SK-N-SH (cell line): ENCODE data around the gene ZC3H18. TPM values are rescaled to one million over a fixed set of nuclear protein-coding genes. Genes with fewer than 3 reads are reported as not detected.
A peak's percentile ranks its signal among the peaks of the same experiment; 100 is the strongest.

ENCODE experiments used
- CTCF ChIA-PET: fragments of 300-600, 350-600 bp; formaldehyde crosslinking; extraction: SDS; loops from one replicate; lab custom pipeline; 2021; lab: Yijun Ruan, JAX
- POLR2A ChIA-PET: fragments of 350-600 bp; sonication (Branson Sonifier 250); formaldehyde crosslinking; extraction: SDS; loops from one replicate; lab custom pipeline; 2020; ENCODE audit warnings: antibody characterized with exemption, inconsistent platforms; lab: Yijun Ruan, JAX
- DNase-seq: peaks from one replicate; pipeline ENCODE4 v3.0.0; 2012
- H2AFZ ChIP-seq: fragments of 200-600 bp; sonication (generic); 2 replicates; pipeline ENCODE4 v1.8.1; 2016; ENCODE audit warnings: antibody characterized with exemption, mild to moderate bottlenecking, low read depth
- H3F3A ChIP-seq: fragments of 200-600 bp; sonication (generic); replicated peaks from 2 replicates; pipeline ENCODE3; 2016; ENCODE audit warnings: antibody characterized with exemption, mild to moderate bottlenecking; ENCODE audit not compliant: insufficient read depth
- H3K27ac ChIP-seq, 2 experiments: fragments of 200-500 bp in 1 of 2; fragments of 200-600 bp in 1 of 2; sonication (Bioruptor generic) in 1 of 2; sonication (generic), shearing (Covaris generic) in 1 of 2; 2 replicates each; pipeline versions ENCODE4 v1.5.1 to v1.6.1; 2014 to 2016; ENCODE audit warnings: low read depth in 2 of 2, inconsistent platforms in 1 of 2, low read length in 1 of 2, mild to moderate bottlenecking in 1 of 2, mixed read lengths in 1 of 2
- H3K27me3 ChIP-seq: fragments of 200-600 bp; sonication (generic), shearing (Covaris generic); 2 replicates; pipeline ENCODE4 v1.6.1; 2016; ENCODE audit warnings: mixed run types; ENCODE audit not compliant: insufficient read depth
- H3K36me3 ChIP-seq, 2 experiments: fragments of 200-500 bp in 1 of 2; fragments of 200-600 bp in 1 of 2; sonication (Bioruptor generic) in 1 of 2; sonication (generic) in 1 of 2; replicated peaks in 1 of 2; 2 replicates each; pipeline versions ENCODE3 to v1.5.1; 2014 to 2016; ENCODE audit warnings: low read length in 1 of 2, mild to moderate bottlenecking in 1 of 2; ENCODE audit not compliant: insufficient read depth in 2 of 2, control insufficient read depth in 1 of 2
- H3K4me1 ChIP-seq, 2 experiments: fragments of 200-500 bp in 1 of 2; fragments of 200-600 bp in 1 of 2; sonication (Bioruptor generic) in 1 of 2; sonication (generic), shearing (Covaris generic) in 1 of 2; 2 replicates each; pipeline versions ENCODE4 v1.5.1 to v1.6.1; 2014 to 2016; ENCODE audit warnings: low read depth in 1 of 2, low read length in 1 of 2, mixed run types in 1 of 2; ENCODE audit not compliant: insufficient read depth in 2 of 2, control insufficient read depth in 1 of 2
- H3K4me2 ChIP-seq: fragments of 200-600 bp; sonication (generic), shearing (Covaris generic); 2 replicates; pipeline ENCODE4 v1.6.1; 2017; ENCODE audit warnings: mixed run types
- H3K4me3 ChIP-seq, 2 experiments: fragments of 200-500 bp in 1 of 2; fragments of 200-600 bp in 1 of 2; sonication (Bioruptor generic) in 1 of 2; sonication (generic), shearing (Covaris generic) in 1 of 2; 2 replicates each; pipeline versions ENCODE4 v1.5.1 to v1.8.1; 2014 to 2016; ENCODE audit warnings: low read depth in 2 of 2, inconsistent platforms in 1 of 2, low read length in 1 of 2, mild to moderate bottlenecking in 1 of 2, mixed read lengths in 1 of 2, moderate library complexity in 1 of 2
- H3K79me2 ChIP-seq: fragments of 200-600 bp; sonication (generic); 2 replicates; pipeline ENCODE4 v1.8.1; 2017; ENCODE audit warnings: mild to moderate bottlenecking; ENCODE audit not compliant: insufficient read depth
- H3K9ac ChIP-seq: fragments of 200-600 bp; sonication (generic); 2 replicates; pipeline ENCODE4 v1.6.1; 2017; ENCODE audit warnings: mixed run types
- H3K9me2 ChIP-seq: fragments of 200-600 bp; sonication (generic); 2 replicates; pipeline ENCODE4 v1.6.1; 2017; ENCODE audit warnings: mixed run types
- H3K9me3 ChIP-seq: fragments of 200-600 bp; sonication (generic); 2 replicates; pipeline ENCODE4 v1.6.1; 2017; ENCODE audit warnings: mixed run types, mild to moderate bottlenecking, moderate library complexity
- H4K20me1 ChIP-seq: fragments of 200-600 bp; sonication (generic); 2 replicates; pipeline ENCODE4 v1.6.1; 2017; ENCODE audit warnings: mild to moderate bottlenecking, mixed run types; ENCODE audit not compliant: insufficient read depth
- CHD2 ChIP-seq: fragments of 150-350 bp; IDR thresholded peaks from 2 replicates; pipeline ENCODE4 v1.6.1; 2018; ENCODE audit warnings: low read length; ENCODE audit not compliant: partially characterized antibody
- CTCF ChIP-seq: fragments of 200-600 bp; sonication (generic); IDR thresholded peaks from 2 replicates; pipeline ENCODE4 v1.6.1; 2017; ENCODE audit warnings: antibody characterized with exemption, mild to moderate bottlenecking, moderate library complexity
- FOSL2 ChIP-seq: IDR thresholded peaks from 2 replicates; pipeline ENCODE4 v1.4.0; 2012; ENCODE audit warnings: low read depth, mild to moderate bottlenecking, moderate library complexity, borderline replicate concordance
- FOXJ3 ChIP-seq: sonication (generic); formaldehyde crosslinking; IDR thresholded peaks from 2 replicates; pipeline ENCODE4 v1.5.1; 2020; ENCODE audit warnings: mild to moderate bottlenecking, missing genetic modification reagents
- FOXM1 ChIP-seq: IDR thresholded peaks from 2 replicates; pipeline ENCODE4 v1.4.0; 2012; ENCODE audit warnings: low read depth, mild to moderate bottlenecking
- GATA2 ChIP-seq: sonication (generic); formaldehyde crosslinking; IDR thresholded peaks from 2 replicates; pipeline ENCODE4 v1.5.0; 2020; ENCODE audit warnings: mild to moderate bottlenecking, missing genetic modification reagents
- IRF3 ChIP-seq: fragments of 150-350 bp; IDR thresholded peaks from 2 replicates; pipeline ENCODE4 v1.6.1; 2016; ENCODE audit warnings: mild to moderate bottlenecking, low read depth, low read length
- NRF1 ChIP-seq: IDR thresholded peaks from 2 replicates; pipeline ENCODE4 v1.6.1; 2012; ENCODE audit warnings: low read depth, mild to moderate bottlenecking, low read length
- PBX3 ChIP-seq: IDR thresholded peaks from 2 replicates; pipeline ENCODE4; 2012
- RCOR1 ChIP-seq: fragments of 150-350 bp; IDR thresholded peaks from 2 replicates; pipeline ENCODE4 v1.6.1; 2017; ENCODE audit warnings: antibody characterized with exemption, low read length
- RXRA ChIP-seq: IDR thresholded peaks from 2 replicates; pipeline ENCODE4 v1.4.0; 2012; ENCODE audit warnings: low read depth, mild to moderate bottlenecking, borderline replicate concordance
- SIN3A ChIP-seq: IDR thresholded peaks from 2 replicates; pipeline ENCODE4 v1.6.1; 2012; ENCODE audit warnings: low read depth, mild to moderate bottlenecking, low read length, moderate library complexity, borderline replicate concordance
- SMC3 ChIP-seq: IDR thresholded peaks from 2 replicates; pipeline ENCODE4 v1.6.1; 2012; ENCODE audit warnings: low read depth, low read length, improper control_type of control experiment
- TAF1 ChIP-seq: IDR thresholded peaks from 2 replicates; pipeline ENCODE4 v1.6.1; 2012; ENCODE audit warnings: low read depth, mild to moderate bottlenecking, low read length, moderate library complexity, borderline replicate concordance
- TCF12 ChIP-seq: IDR thresholded peaks from 2 replicates; pipeline ENCODE4 v1.4.0; 2012
- USF2 ChIP-seq: fragments of 150-350 bp; IDR thresholded peaks from 2 replicates; pipeline ENCODE4 v1.6.1; 2017; ENCODE audit warnings: antibody characterized with exemption, low read length, low read depth, borderline replicate concordance
- YY1 ChIP-seq: IDR thresholded peaks from 2 replicates; pipeline ENCODE4 v1.4.0; 2012; ENCODE audit warnings: low read depth, mild to moderate bottlenecking
- ZBTB33 ChIP-seq: IDR thresholded peaks from 2 replicates; pipeline ENCODE4 v1.4.0; 2012; ENCODE audit warnings: low read depth, borderline replicate concordance
- WGBS: methylation state at CpG from one replicate; pipeline ENCODE4 v1.1.6; 2017; ENCODE audit warnings: low lambda C conversion rate; 5-methylcytosine and 5-hydroxymethylcytosine counted together
- polyA plus RNA-seq, 3 experiments: library from polyadenylated mRNA; depleted of rRNA; stranded (reverse); fragments of >200 nt; gene quantifications; 2 replicates each; pipeline ENCODE4 v1.2.3, GENCODE V29; 2012

The ZC3H18 gene
- polyA plus RNA-seq, 1 of the 3 experiments (the other 2 are of a cell fraction) = 32.7 TPM

GRCh38 chr16:88568710-88569613, 1.2 kb upstream of the ZC3H18 start:
- Histone ChIP-seq H3K9ac (peak overlapping the region; percentile 82), H3K4me2 (peak overlapping the region; percentile 97), H4K20me1 (peaks cover 28% of the 10 kb centered on the region), H3K4me3 (peak overlapping the region; percentile 76 to 83), H3K4me1 (peaks cover 12% of the 10 kb centered on the region in 2 experiments; a peak in 3 of 4 replicates), H3K27me3 (no peaks in the 10 kb centered on the region), H3K27ac (no peak overlapping the region; a peak in 2 of 4 replicates), H2AFZ (peak overlapping the region; percentile 85), H3K79me2 (peaks cover 39% of the 10 kb centered on the region), H3F3A (peaks cover 2% of the 10 kb centered on the region), H3K9me2 (no peaks in the 10 kb centered on the region), H3K9me3 (no peaks in the 10 kb centered on the region), H3K36me3 (peaks cover 6 to 19% of the 10 kb centered on the region in 2 experiments)
- CTCF ChIA-PET = no interaction called here
- no peak for DNase-seq
- TF ChIP-seq RCOR1 = no peak
- TF ChIP-seq ZBTB33 = no peak
- no peak for TF ChIP-seq SMC3
- TF ChIP-seq FOXM1 = no peak
- no peak for TF ChIP-seq TCF12
- no peak for TF ChIP-seq FOXJ3 (CRISPR knock-in tag)
- no peak for TF ChIP-seq CTCF
- TF ChIP-seq GATA2 (CRISPR knock-in tag) = no peak
- TF ChIP-seq RXRA = no peak
- no peak for TF ChIP-seq TAF1
- no peak for TF ChIP-seq NRF1
- TF ChIP-seq CHD2 = no peak
- TF ChIP-seq IRF3 = no peak
- TF ChIP-seq SIN3A = no peak
- no peak for TF ChIP-seq FOSL2
- no peak for TF ChIP-seq USF2
- TF ChIP-seq PBX3 = no peak
- no peak for TF ChIP-seq YY1
- TF ChIP-seq, all 33 proteins: peak for 0
- POLR2A ChIA-PET = no interaction called here
- WGBS = 84% methylated on average over 15 of the region's 18 CpGs
